H9 (cell line): ENCODE data around the gene SEC16B. TPM values are rescaled to one million over a fixed set of nuclear protein-coding genes. Genes with fewer than 3 reads are reported as not detected.

Source experiments
- DNase-seq: peaks from one replicate; pipeline ENCODE4 v3.0.0-alpha.2; 2017
- H2AFZ ChIP-seq: one replicate; pipeline ENCODE4 v1.6.1; 2013; ENCODE audit warnings: mild to moderate bottlenecking, low read length, control low read depth, moderate library complexity
- H2AK5ac ChIP-seq: 2 replicates; pipeline ENCODE4 v1.6.1; 2013; ENCODE audit warnings: low read length, control low read depth, mixed read lengths; ENCODE audit not compliant: insufficient read length
- H2BK120ac ChIP-seq: one replicate; pipeline ENCODE4 v1.6.1; 2013; ENCODE audit warnings: low read depth, mild to moderate bottlenecking, low read length, control low read depth, inconsistent platforms; ENCODE audit not compliant: poor library complexity, severe bottlenecking
- H2BK12ac ChIP-seq: 2 replicates; pipeline ENCODE4 v1.6.1; 2013; ENCODE audit warnings: low read length, control low read depth, mixed read lengths, low read depth; ENCODE audit not compliant: insufficient read length
- H2BK15ac ChIP-seq: 2 replicates; pipeline ENCODE4 v1.6.1; 2013; ENCODE audit warnings: low read depth, low read length, control low read depth
- H2BK20ac ChIP-seq: one replicate; pipeline ENCODE4 v1.6.1; 2013; ENCODE audit warnings: low read depth, mild to moderate bottlenecking, low read length, control low read depth, inconsistent platforms; ENCODE audit not compliant: poor library complexity, severe bottlenecking
- H2BK5ac ChIP-seq: 2 replicates; pipeline ENCODE4 v1.6.1; 2013; ENCODE audit warnings: low read length, control low read depth, mixed read lengths; ENCODE audit not compliant: insufficient read length
- H3K14ac ChIP-seq: 2 replicates; pipeline ENCODE4 v1.6.1; 2013; ENCODE audit warnings: low read length, control low read depth; ENCODE audit not compliant: insufficient read depth
- H3K18ac ChIP-seq: 2 replicates; pipeline ENCODE4 v1.6.1; 2013; ENCODE audit warnings: low read depth, mild to moderate bottlenecking, mixed read lengths, low read length, control low read depth; ENCODE audit not compliant: insufficient read length
- H3K23ac ChIP-seq: 2 replicates; pipeline ENCODE4 v1.6.1; 2013; ENCODE audit warnings: low read length, control low read depth, mixed read lengths, low read depth; ENCODE audit not compliant: insufficient read length
- H3K23me2 ChIP-seq: 2 replicates; pipeline ENCODE4 v1.6.1; 2013; ENCODE audit warnings: low read depth, mild to moderate bottlenecking, mixed read lengths, low read length, control low read depth; ENCODE audit not compliant: insufficient read length, poor library complexity, severe bottlenecking
- H3K27ac ChIP-seq: 2 replicates; pipeline ENCODE4 v1.5.1; 2013; ENCODE audit warnings: low read length, control low read depth, mixed read lengths, low read depth; ENCODE audit not compliant: insufficient read length
- H3K27me3 ChIP-seq: 2 replicates; pipeline ENCODE4 v1.6.1; 2013; ENCODE audit warnings: low read length, control low read depth, inconsistent platforms; ENCODE audit not compliant: insufficient read depth
- H3K4ac ChIP-seq: 2 replicates; pipeline ENCODE4 v1.6.1; 2013; ENCODE audit warnings: low read depth, mild to moderate bottlenecking, control low read depth, inconsistent platforms, low read length, moderate library complexity
- H3K4me1 ChIP-seq: 2 replicates; pipeline ENCODE4 v1.6.1; 2013; ENCODE audit warnings: low read length, control low read depth, inconsistent platforms; ENCODE audit not compliant: insufficient read depth
- H3K4me2 ChIP-seq: 2 replicates; pipeline ENCODE4 v1.6.1; 2013; ENCODE audit warnings: low read length, control low read depth, mixed read lengths; ENCODE audit not compliant: insufficient read length, insufficient read depth
- H3K56ac ChIP-seq: 2 replicates; pipeline ENCODE4 v1.6.1; 2013; ENCODE audit warnings: low read depth, mild to moderate bottlenecking, mixed read lengths, low read length, control low read depth; ENCODE audit not compliant: insufficient read length
- H3K79me1 ChIP-seq: 2 replicates; pipeline ENCODE4 v1.6.1; 2013; ENCODE audit warnings: low read depth, mild to moderate bottlenecking, moderate library complexity, low read length, control low read depth, inconsistent platforms; ENCODE audit not compliant: insufficient read depth, poor library complexity, severe bottlenecking
- H3K79me2 ChIP-seq: 2 replicates; pipeline ENCODE4 v1.6.1; 2013; ENCODE audit warnings: low read length, control low read depth, inconsistent platforms; ENCODE audit not compliant: insufficient read depth
- H3K9ac ChIP-seq: 2 replicates; pipeline ENCODE4 v1.6.1; 2013; ENCODE audit warnings: low read length, control low read depth, mixed read lengths; ENCODE audit not compliant: insufficient read length; ENCODE audit errors: extremely low read depth
- H3K9me3 ChIP-seq: one replicate; pipeline ENCODE4 v1.6.1; 2013; ENCODE audit warnings: low read depth, low read length, inconsistent platforms; ENCODE audit not compliant: control insufficient read depth
- H3T11ph ChIP-seq: one replicate; pipeline ENCODE4 v1.6.1; 2013; ENCODE audit warnings: mild to moderate bottlenecking, low read length, control low read depth, inconsistent platforms
- H4K20me1 ChIP-seq: one replicate; pipeline ENCODE4 v1.6.1; 2013; ENCODE audit not compliant: control insufficient read depth, insufficient read length, insufficient read depth
- H4K5ac ChIP-seq: 2 replicates; pipeline ENCODE4 v1.6.1; 2013; ENCODE audit warnings: low read depth, mild to moderate bottlenecking, mixed read lengths, low read length, control low read depth; ENCODE audit not compliant: insufficient read length
- H4K8ac ChIP-seq: replicated peaks from 2 replicates; pipeline ENCODE4 v1.6.1; 2013; ENCODE audit warnings: low read length, control low read depth, mixed read lengths, low read depth; ENCODE audit not compliant: insufficient read length
- H4K91ac ChIP-seq: 2 replicates; pipeline ENCODE4 v1.6.1; 2013; ENCODE audit warnings: low read depth, mild to moderate bottlenecking, moderate library complexity, mixed read lengths, low read length, control low read depth; ENCODE audit not compliant: insufficient read length
- H3K27ac Mint-ChIP-seq, 3 experiments: 2 replicates in 2 of 3; 3 replicates in 1 of 3; pipeline ENCODE4 v1.8.0; 2020 to 2021; ENCODE audit warnings: mixed read lengths in 3 of 3, mild to moderate bottlenecking in 1 of 3, moderate library complexity in 1 of 3
- H3K27me3 Mint-ChIP-seq: 2 replicates; pipeline ENCODE4 v1.8.0; 2021; ENCODE audit warnings: low read depth, mild to moderate bottlenecking, moderate library complexity, mixed read lengths
- H3K36me3 Mint-ChIP-seq, 3 experiments: 2 replicates in 2 of 3; 3 replicates in 1 of 3; pipeline ENCODE4 v1.8.0; 2020 to 2021; ENCODE audit warnings: low read depth in 3 of 3, mixed read lengths in 3 of 3; ENCODE audit not compliant: insufficient read depth in 1 of 3
- H3K4me1 Mint-ChIP-seq, 2 experiments: 2 replicates each; pipeline ENCODE4 v1.8.0; 2020; ENCODE audit warnings: mixed read lengths in 2 of 2
- H3K4me3 Mint-ChIP-seq, 2 experiments: 2 replicates in 1 of 2; 3 replicates in 1 of 2; pipeline ENCODE4 v1.8.0; 2020 to 2021; ENCODE audit warnings: mild to moderate bottlenecking in 2 of 2, mixed read lengths in 2 of 2, moderate library complexity in 1 of 2
- H3K9me3 Mint-ChIP-seq, 2 experiments: 2 replicates in 1 of 2; 3 replicates in 1 of 2; pipeline ENCODE4 v1.8.0; 2020; ENCODE audit warnings: mild to moderate bottlenecking in 2 of 2, mixed read lengths in 2 of 2, moderate library complexity in 1 of 2
- CTCF ChIP-seq: fragments of 200-600 bp; sonication (generic); conservative IDR thresholded peaks from 3 replicates; pipeline ENCODE4 v1.8.0; 2021; ENCODE audit warnings: antibody characterized with exemption, mild to moderate bottlenecking
- WGBS: extraction: QIAGEN DNeasy Blood & Tissue Kit; methylation state at CpG from one replicate; pipeline ENCODE4 v1.1.7; 2013; ENCODE audit warnings: missing lambda C conversion rate, low lambda C conversion rate, mixed read lengths; ENCODE audit not compliant: insufficient read length; ENCODE audit errors: extremely low coverage; 5-methylcytosine and 5-hydroxymethylcytosine counted together
- total RNA-seq: library from RNA; stranded (reverse); gene quantifications from 2 replicates; pipeline ENCODE4 v1.2.1, GENCODE V29; 2021

SEC16B gene
- total RNA-seq, 1 experiment from 2014 or later, result 0.83 TPM

- H3K9me3 Mint-ChIP-seq, result no peaks in the 10 kb centered on the region
- no CpG with 5 or more reads among the region's 1 CpG for WGBS
Measured at GRCh38 chr1:177978530-177978929, 8.7 kb upstream of the SEC16B start.

More at GRCh38 chr1:177978530-177978929, 8.7 kb upstream of the SEC16B start:
- Histone ChIP-seq H3K79me2 (no peaks in the 10 kb centered on the region), H3K23ac (no peak overlapping the region), H3K4me1 (no peaks in the 10 kb centered on the region), H2BK120ac (no peak overlapping the region), H3K14ac (no peak overlapping the region), H2AFZ (no peak overlapping the region), H3K18ac (no peak overlapping the region), H4K5ac (no peak overlapping the region), H4K91ac (no peak overlapping the region), H2BK20ac (no peak overlapping the region), H3T11ph (no peak overlapping the region), H3K4me2 (no peak overlapping the region), H3K56ac (no peak overlapping the region), H2BK12ac (no peak overlapping the region), H3K27me3 (no peaks in the 10 kb centered on the region), H3K27ac (no peak overlapping the region), H4K8ac (no peak overlapping the region), H3K79me1 (no peaks in the 10 kb centered on the region), H3K23me2 (no peaks in the 10 kb centered on the region), H3K9me3 (no peaks in the 10 kb centered on the region), H4K20me1 (no peaks in the 10 kb centered on the region), H3K4ac (no peak overlapping the region), H2BK15ac (no peak overlapping the region), H3K9ac (no peak overlapping the region), H2BK5ac (no peak overlapping the region), H2AK5ac (no peak overlapping the region)
- DNase-seq, result no peak
- Mint-ChIP-seq H3K27ac (no peak overlapping the region), H3K27me3 (no peaks in the 10 kb centered on the region; the same call in 1 of the 2 replicates), H3K4me1 (peaks cover under 1 to 2% of the 10 kb centered on the region in 2 experiments), H3K4me3 (no peak overlapping the region), H3K36me3 (no peaks in the 10 kb centered on the region)
- no peak for TF ChIP-seq CTCF
